Middle frontal gyrus (tissue), 1 donor: ENCODE results near the gene ADAM19.
"Not testable (repeated sequence)": the region's sequence is repeated elsewhere in the genome, so short reads cannot be mapped to it uniquely, and the experiment has no call there.

Experiments used
- DNase-seq: peaks from one replicate; pipeline ENCODE4 v3.0.0-alpha.2; 2015; ENCODE audit warnings: low spot score; ENCODE audit errors: extremely low spot score

Gene ADAM19

DNA sequence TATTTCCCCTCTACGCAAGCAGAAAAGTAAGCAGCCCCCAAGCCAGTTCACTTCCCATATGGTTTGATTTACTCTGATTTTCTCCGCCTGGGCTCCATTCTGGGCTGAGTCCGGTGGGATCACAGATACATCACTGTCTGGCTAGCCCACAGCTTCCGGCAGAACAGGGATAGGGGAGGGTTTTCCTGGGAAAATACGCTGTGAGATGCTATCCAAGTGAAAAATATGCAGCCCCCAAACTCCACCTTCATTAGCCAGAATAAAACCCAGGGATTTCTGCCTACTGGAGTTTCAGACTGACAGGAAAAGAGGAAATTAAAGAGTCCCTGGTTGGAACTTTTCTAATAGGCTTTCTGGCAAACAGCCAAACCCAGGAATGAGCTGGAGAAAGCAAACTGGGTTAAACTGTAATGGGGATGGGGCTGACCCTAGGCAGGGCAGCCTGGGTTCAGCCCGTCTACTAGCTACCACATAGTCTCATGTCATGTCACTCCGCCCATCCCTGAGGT, 132.5 kb downstream of the ADAM19 start:
- DNase-seq = no peak

DNA sequence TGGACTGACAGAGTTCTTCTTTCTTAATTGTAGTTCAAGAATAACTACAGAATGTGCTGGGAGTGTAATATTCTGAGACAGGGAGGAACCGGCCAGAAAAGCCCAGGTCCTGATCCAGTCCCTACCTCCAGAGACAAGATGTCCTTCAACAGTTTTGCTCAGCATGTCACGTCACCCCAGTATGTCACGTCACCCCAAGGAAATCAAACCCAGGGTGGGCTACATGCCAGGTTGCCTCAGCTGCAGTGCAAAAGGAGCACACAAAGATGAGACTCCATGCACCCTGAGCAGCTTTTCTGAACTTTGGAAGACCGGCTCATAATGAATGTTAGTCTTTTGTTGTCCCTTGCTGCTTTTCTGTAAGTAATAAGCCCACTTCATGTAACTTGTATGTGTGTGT, 141.5 kb downstream of the ADAM19 start:
- no peak for DNase-seq

DNA sequence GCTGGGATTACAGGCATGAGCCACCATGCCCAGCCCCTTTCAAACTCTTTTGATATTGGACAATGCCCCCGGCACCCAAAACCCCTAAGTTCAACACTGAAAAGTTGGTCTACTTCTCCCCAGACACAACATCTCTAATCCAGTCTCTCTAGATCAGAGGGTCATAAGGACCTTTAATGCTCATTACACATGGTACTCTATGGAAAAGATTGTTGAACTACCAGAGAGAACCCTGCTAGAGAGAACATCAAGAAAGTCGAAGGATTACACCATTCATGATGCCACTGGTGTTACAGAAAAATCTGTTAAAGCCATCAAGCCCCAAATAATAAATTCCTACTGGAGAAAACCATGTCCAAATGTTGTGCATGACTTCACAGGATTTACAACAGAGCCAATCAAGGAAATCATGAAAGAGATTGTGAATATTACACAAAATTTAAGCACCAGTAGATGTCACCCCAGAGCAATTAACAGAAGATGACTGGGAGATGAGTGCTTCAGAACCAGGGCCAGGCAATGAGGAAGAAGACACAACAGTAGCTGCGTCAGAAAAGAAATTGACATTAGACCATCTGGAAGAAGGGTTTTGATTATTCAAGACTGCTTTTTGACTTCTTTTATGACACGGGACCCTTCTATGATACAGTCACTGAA, 143.9 kb downstream of the ADAM19 start:
- DNase-seq = peak; percentile 61

DNA sequence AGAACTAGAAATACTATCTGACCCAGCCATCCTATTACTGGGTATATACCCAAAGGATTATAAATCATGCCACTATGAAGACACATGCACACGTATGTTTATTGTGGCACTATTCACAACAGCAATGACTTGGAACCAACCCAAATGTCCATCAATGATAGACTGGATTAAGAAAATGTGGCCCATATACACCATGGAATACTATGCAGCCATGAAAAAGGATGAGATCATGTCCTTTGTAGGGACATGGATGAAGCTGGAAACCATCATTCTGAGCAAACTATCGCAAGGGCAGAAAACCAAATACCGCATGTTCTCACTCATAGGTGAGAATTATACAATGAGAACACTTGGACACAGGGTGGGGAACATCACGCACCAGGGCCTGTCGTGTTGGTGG, 145.7 kb downstream of the ADAM19 start:
- DNase-seq = not testable (repeated sequence)
